Head of caudate nucleus (tissue), 42 donors: Measurements from ENCODE around the gene NPDC1.

Experiments used
- DNase-seq, 42 donors: peaks; one replicate each; pipeline versions ENCODE4 v3.0.0 to v3.0.0-alpha.2; 2020 to 2021; ENCODE audit warnings: mixed read lengths in 7 of 42
- intact Hi-C: fragments of 100-400 bp; cut with DNase I; formaldehyde crosslinking; loops from one replicate; pipeline ENCODE4 v1.15.0; 2022

The NPDC1 gene

DNA sequence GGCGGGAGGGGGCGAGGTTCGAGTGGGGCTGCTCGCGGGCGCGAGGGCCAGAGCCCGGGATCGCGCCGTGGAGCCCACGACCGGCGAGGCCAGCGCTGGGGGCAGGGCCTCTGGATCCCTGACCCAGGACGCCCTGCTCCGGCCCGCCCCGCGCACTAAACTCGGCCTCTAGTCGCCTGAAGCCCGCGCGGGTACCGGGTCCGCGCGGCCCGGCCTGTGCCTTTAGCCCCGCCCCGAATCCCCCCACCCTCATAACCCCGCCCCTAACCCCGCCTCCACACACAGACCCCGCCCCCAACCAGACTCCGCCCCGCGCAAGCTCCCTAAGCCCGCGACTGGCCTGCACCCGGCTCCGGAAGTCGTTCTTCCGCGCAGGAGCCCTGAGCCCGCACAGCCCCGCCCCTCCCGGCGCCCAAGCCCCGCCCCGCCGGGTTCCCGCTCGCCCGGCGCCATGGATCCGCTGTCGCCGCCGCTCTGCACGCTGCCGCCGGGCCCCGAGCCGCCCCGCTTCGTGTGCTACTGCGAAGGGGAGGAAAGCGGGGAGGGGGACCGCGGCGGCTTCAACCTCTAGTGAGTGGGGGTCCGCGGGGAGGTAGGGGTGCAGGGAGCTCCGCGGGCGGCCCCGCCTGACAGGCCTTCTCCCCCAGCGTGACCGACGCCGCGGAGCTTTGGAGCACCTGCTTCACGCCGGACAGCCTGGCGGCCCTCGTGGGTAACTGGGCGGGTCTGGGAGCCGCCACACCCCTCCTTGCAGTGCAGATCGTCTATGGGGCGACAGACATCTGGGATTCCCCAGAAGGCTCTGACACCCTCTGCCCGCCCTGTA is 53.8 kb downstream of the NPDC1 start, which contains the start of gene PAXX:
TSS of gene PAXX (plus strand) at position 430 of the 826 bp plus-strand sequence. CDS start at position 452, 22 bp downstream.
- DNase-seq, result peak; percentile 80 to 98 (median 95)
- intact Hi-C loops, result no loop called here

DNA sequence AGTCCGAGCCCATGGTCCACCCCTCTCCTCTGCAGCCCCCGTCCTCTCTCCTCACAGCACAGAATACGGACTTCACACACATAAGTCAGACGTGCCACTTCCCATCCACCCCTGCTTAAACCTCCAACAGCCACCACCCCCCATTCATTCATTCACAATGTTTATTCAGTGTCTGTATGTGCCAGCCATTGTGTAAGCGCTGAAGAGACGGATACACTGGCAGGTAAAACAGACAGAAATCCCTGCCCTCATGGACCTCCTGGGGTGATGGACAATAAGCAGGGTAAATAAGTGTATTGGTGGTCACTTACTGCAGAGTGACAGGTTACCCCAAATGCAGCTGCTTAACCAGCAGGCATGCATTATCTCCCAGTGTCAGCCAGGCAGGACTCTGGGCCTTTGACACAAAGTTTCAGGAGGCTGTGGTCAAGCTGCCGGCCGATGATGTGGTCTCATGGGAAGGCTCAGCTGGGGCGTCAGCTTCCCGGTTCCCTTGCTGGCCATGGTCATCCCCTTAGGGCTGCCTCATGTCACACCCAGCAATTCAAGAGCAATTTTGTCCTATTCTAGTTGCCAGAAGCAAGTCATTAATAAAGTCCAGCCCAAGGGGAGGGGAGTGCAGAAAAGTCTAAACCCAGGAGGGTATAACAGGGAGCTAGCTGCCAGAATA is 55.6 kb downstream of the NPDC1 start:
- intact Hi-C loops, result no loop called here
- DNase-seq, result no peak
